ENCODE measurements around the gene KRT3.

- TF ChIP-seq CTCF (IDR thresholded peaks at IDR 0.05 in 2 of 3, conservative IDR thresholded peaks at IDR 0.05 in 1 of 3; ENCODE audit: borderline replicate concordance in 1 of 3, insufficient read depth in 1 of 3, low read depth in 2 of 3, low read length in 2 of 3): no peak
- TF ChIP-seq ATF3 (IDR thresholded peaks at IDR 0.05): no peak
- no peak for TF ChIP-seq CEBPB (IDR thresholded peaks at IDR 0.05; ENCODE audit: low read depth)
- no peak for TF ChIP-seq EZH2phosphoT487 (IDR thresholded peaks at IDR 0.05; ENCODE audit: borderline replicate concordance)
- TF ChIP-seq POLR2AphosphoS5 (IDR thresholded peaks at IDR 0.05; ENCODE audit: low read depth, low read length): no peak
- TF ChIP-seq TCF7L2 (IDR thresholded peaks at IDR 0.05; ENCODE audit: borderline replicate concordance, extremely low read depth, insufficient read depth, insufficient read length): no peak
- TF ChIP-seq ZFX (IDR thresholded peaks at IDR 0.05): no peak
- no peak for TF ChIP-seq POLR2A (IDR thresholded peaks at IDR 0.05; ENCODE audit: borderline replicate concordance, extremely low read depth, insufficient read depth, insufficient read length)
- TF ChIP-seq EZH2 (IDR thresholded peaks at IDR 0.05): no peak
- TF ChIP-seq SRF (IDR thresholded peaks at IDR 0.05; ENCODE audit: low read depth): no peak
- TF ChIP-seq JUND (IDR thresholded peaks at IDR 0.05): no peak
- TF ChIP-seq RAD21 (IDR thresholded peaks at IDR 0.05; ENCODE audit: low read depth): no peak
Observed at GRCh38 chr12:52796429-52796794, 495 bp upstream of the KRT3 start.

Measured in HCT116 (cell line).